Upper lobe of left lung (tissue), 6 donors: ENCODE measurements around the gene IQCF2. TPM values are rescaled to one million over a fixed set of nuclear protein-coding genes. Genes with fewer than 3 reads are reported as not detected.
A peak's percentile ranks its signal among the peaks of the same experiment; 100 is the strongest.
"Not testable (repeated sequence)": the region's sequence is repeated elsewhere in the genome, so short reads cannot be mapped to it uniquely, and the experiment has no call there.

Experiments
- ATAC-seq, 2 donors: fragments of 200-7000 bp; cut with Tn5 transposase; one replicate each; pipeline ENCODE4 v1.9.1; 2022; ENCODE audit warnings: mild to moderate bottlenecking in 2 of 2, moderate library complexity in 2 of 2; ENCODE audit not compliant: low FRiP score in 2 of 2
- DNase-seq, 2 donors: peaks; one replicate each; pipeline ENCODE4 v3.0.0-alpha.2; 2019 to 2020
- H3K27ac ChIP-seq, 4 donors: fragments of 200-600 bp; sonication (generic); one replicate each; pipeline ENCODE4 v1.5.1; 2016 to 2019
- H3K27me3 ChIP-seq, 4 donors: fragments of 200-600 bp; sonication (generic); one replicate each; pipeline ENCODE4 v1.5.1; 2017 to 2019
- H3K36me3 ChIP-seq, 4 donors: fragments of 200-600 bp; sonication (generic); one replicate each; pipeline ENCODE4 v1.5.1; 2016 to 2019
- H3K4me1 ChIP-seq, 4 donors: fragments of 200-600 bp; sonication (generic); one replicate each; pipeline ENCODE4 v1.5.1; 2018 to 2019
- H3K4me3 ChIP-seq, 4 donors: fragments of 200-600 bp; sonication (generic); one replicate each; pipeline ENCODE4 v1.5.1; 2017 to 2019; ENCODE audit warnings: mild to moderate bottlenecking in 2 of 4, moderate library complexity in 1 of 4
- H3K9me3 ChIP-seq, 4 donors: fragments of 200-600 bp; sonication (generic); one replicate each; pipeline ENCODE4 v1.5.1; 2018 to 2019
- CTCF ChIP-seq, 6 experiments: fragments of 450-650 bp in 4 of 6; fragments of 200-600 bp in 2 of 6; sonication (generic) in 2 of 6; IDR thresholded peaks; one replicate each; pipeline ENCODE4 v1.5.1; 2016 to 2019; ENCODE audit warnings: antibody characterized with exemption in 6 of 6
- EP300 ChIP-seq, 4 donors: sonication (generic); formaldehyde crosslinking; IDR thresholded peaks; one replicate each; pipeline ENCODE4 v1.5.1; 2017; ENCODE audit warnings: antibody characterized with exemption in 4 of 4, control low read depth in 2 of 4
- POLR2A ChIP-seq, 4 donors: fragments of 450-650 bp; IDR thresholded peaks; one replicate each; pipeline ENCODE4 v1.5.1; 2016 to 2017; ENCODE audit warnings: antibody characterized with exemption in 4 of 4, mild to moderate bottlenecking in 2 of 4
- POLR2AphosphoS5 ChIP-seq, 2 donors: sonication (generic); formaldehyde crosslinking; IDR thresholded peaks; one replicate each; pipeline ENCODE4 v1.5.1; 2017; ENCODE audit warnings: antibody characterized with exemption in 2 of 2
- WGBS, 2 donors: methylation state at CpG; one replicate each; pipeline ENCODE4 v1.1.5; 2017 to 2018; 5-methylcytosine and 5-hydroxymethylcytosine counted together
- total RNA-seq, 6 donors: library from RNA; depleted of rRNA in 4 of 6; stranded (reverse); fragments of >200 nt in 4 of 6; gene quantifications; one replicate each; pipeline versions ENCODE4 v1.1.0 to v1.2.1, GENCODE V29; 2016 to 2021
- donor health status: DM: no; HTN: no; CAD: no; lungs with moderate emphysema.
- donor health status: DM: no; HTN: yes; CAD: no; lungs with severe emphysema.

The IQCF2 gene
- total RNA-seq, 6 donors from 2014 or later = not detected

GRCh38 chr3:51830345-51830744 lies 31.1 kb upstream of the IQCF2 start:
- Histone ChIP-seq H3K4me1 (no peaks in the 10 kb centered on the region), H3K27ac (no peak overlapping the region), H3K9me3 (peaks cover 0 to 16% (median 6%) of the 10 kb centered on the region in 4 donors), H3K4me3 (no peak overlapping the region), H3K36me3 (no peaks in the 10 kb centered on the region), H3K27me3 (no peaks in the 10 kb centered on the region)
- peak in 1 of 2 donors; percentile 57 for DNase-seq
- ATAC-seq = no peak
- TF ChIP-seq EP300 (IDR thresholded peaks at IDR 0.05) = no peak
- TF ChIP-seq POLR2A (IDR thresholded peaks at IDR 0.05) = no peak
- no peak for TF ChIP-seq CTCF (IDR thresholded peaks at IDR 0.05)
- TF ChIP-seq POLR2AphosphoS5 (IDR thresholded peaks at IDR 0.05) = no peak
- WGBS, 2 donors = 83 to 96% methylated on average over 5 to 13 of the region's 13 CpGs

GRCh38 chr3:51830836-51831385 lies 30.5 kb upstream of the IQCF2 start:
- Histone ChIP-seq H3K27ac (no peak overlapping the region), H3K4me3 (no peak overlapping the region), H3K27me3 (no peaks in the 10 kb centered on the region), H3K4me1 (no peaks in the 10 kb centered on the region), H3K36me3 (no peaks in the 10 kb centered on the region), H3K9me3 (peaks cover 0 to 16% (median 6%) of the 10 kb centered on the region in 4 donors)
- DNase-seq (no peak), ATAC-seq (no peak)
- TF ChIP-seq POLR2A (IDR thresholded peaks at IDR 0.05) (no peak), POLR2AphosphoS5 (IDR thresholded peaks at IDR 0.05) (no peak), EP300 (IDR thresholded peaks at IDR 0.05) (no peak), CTCF (IDR thresholded peaks at IDR 0.05) (no peak)
- WGBS, 2 donors = 46 to 60% methylated on average over 4 of the region's 4 CpGs

- Histone ChIP-seq H3K4me1 (no peaks in the 10 kb centered on the region), H3K36me3 (no peaks in the 10 kb centered on the region), H3K4me3 (no peak overlapping the region), H3K27ac (no peak overlapping the region), H3K27me3 (no peaks in the 10 kb centered on the region), H3K9me3 (no peaks in the 10 kb centered on the region)
- DNase-seq = no peak
- TF ChIP-seq EP300 (IDR thresholded peaks at IDR 0.05) = no peak
- TF ChIP-seq CTCF (IDR thresholded peaks at IDR 0.05) = no peak
- no peak for TF ChIP-seq POLR2A (IDR thresholded peaks at IDR 0.05)
- no peak for TF ChIP-seq POLR2AphosphoS5 (IDR thresholded peaks at IDR 0.05)
- 60 to 78% methylated on average over 5 of the region's 5 CpGs for WGBS, 2 donors
- ATAC-seq = no peak
Measured at GRCh38 chr3:51836606-51837005, 24.8 kb upstream of the IQCF2 start.

- no peak for DNase-seq
- 73 to 78% methylated on average over 7 of the region's 7 CpGs for WGBS, 2 donors
- Histone ChIP-seq H3K27me3 (no peaks in the 10 kb centered on the region), H3K4me1 (no peaks in the 10 kb centered on the region), H3K27ac (no peak overlapping the region), H3K4me3 (no peak overlapping the region), H3K9me3 (peaks cover 0 to 4% (median 1%) of the 10 kb centered on the region in 4 donors), H3K36me3 (no peaks in the 10 kb centered on the region)
- ATAC-seq = no peak
- TF ChIP-seq POLR2A (IDR thresholded peaks at IDR 0.05) (no peak), POLR2AphosphoS5 (IDR thresholded peaks at IDR 0.05) (no peak), EP300 (IDR thresholded peaks at IDR 0.05) (no peak), CTCF (IDR thresholded peaks at IDR 0.05) (no peak)
Measured at GRCh38 chr3:51845129-51845528, 16.3 kb upstream of the IQCF2 start.

GRCh38 chr3:51855411-51855810 lies 6.0 kb upstream of the IQCF2 start:
- ATAC-seq, DNase-seq: not testable (repeated sequence)

More at GRCh38 chr3:51855411-51855810, 6.0 kb upstream of the IQCF2 start:
- H3K4me1 ChIP-seq, H3K9me3 ChIP-seq, H3K36me3 ChIP-seq, H3K4me3 ChIP-seq, H3K27ac ChIP-seq, H3K27me3 ChIP-seq: not testable (repeated sequence)
- WGBS, 2 donors = 88 to 89% methylated on average over 1 of the region's 1 CpG
